ENCODE data around the gene OR10J5. TPM values are rescaled to one million over a fixed set of nuclear protein-coding genes. Genes with fewer than 3 reads are reported as not detected.

OR10J5 gene, protein sequence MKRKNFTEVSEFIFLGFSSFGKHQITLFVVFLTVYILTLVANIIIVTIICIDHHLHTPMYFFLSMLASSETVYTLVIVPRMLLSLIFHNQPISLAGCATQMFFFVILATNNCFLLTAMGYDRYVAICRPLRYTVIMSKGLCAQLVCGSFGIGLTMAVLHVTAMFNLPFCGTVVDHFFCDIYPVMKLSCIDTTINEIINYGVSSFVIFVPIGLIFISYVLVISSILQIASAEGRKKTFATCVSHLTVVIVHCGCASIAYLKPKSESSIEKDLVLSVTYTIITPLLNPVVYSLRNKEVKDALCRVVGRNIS
- total RNA-seq (2021) = not detected in 2 replicates
- not detected for Bru-seq, nascent RNA
- BruChase-seq, experiment 1, labeled RNA remaining after a 2-hour chase = not detected
- not detected for BruChase-seq, experiment 2, labeled RNA remaining after a 6-hour chase
- long read RNA-seq = 0 reads

DNA sequence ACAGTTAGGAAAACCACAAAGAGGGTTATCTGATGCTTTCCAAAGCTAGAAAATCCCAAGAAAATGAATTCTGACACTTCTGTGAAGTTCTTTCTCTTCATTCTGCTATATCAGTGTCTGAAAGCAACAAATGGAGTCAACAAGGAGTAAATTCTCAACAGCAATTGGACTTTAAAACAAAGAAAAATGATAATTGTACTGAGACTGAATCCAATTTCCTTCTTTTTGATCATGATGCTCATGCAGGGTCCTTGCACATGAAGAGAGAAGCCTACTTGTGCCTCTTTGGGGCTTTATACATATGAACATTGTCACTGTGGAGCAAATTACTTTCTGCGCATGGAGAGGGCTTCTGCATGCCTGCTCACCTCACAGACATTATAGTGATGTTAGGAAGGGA is at the start of gene OR10J5:
Gene OR10J5, minus strand, starts transcription at position 101 of the 400 bp plus-strand sequence. Its CDS starts 0 bp downstream, at position 101.
- H3K27me3 ChIP-seq (replicated peaks; ENCODE audit: insufficient read depth, low read depth, low read length, poor library complexity) = peaks cover 31% of the 10 kb centered on the region
- ChIA-PET POLR2A (ENCODE audit: low non-redundant PET) (no interaction called here), CTCF (no interaction called here)
- TF ChIP-seq, protein P1, sequence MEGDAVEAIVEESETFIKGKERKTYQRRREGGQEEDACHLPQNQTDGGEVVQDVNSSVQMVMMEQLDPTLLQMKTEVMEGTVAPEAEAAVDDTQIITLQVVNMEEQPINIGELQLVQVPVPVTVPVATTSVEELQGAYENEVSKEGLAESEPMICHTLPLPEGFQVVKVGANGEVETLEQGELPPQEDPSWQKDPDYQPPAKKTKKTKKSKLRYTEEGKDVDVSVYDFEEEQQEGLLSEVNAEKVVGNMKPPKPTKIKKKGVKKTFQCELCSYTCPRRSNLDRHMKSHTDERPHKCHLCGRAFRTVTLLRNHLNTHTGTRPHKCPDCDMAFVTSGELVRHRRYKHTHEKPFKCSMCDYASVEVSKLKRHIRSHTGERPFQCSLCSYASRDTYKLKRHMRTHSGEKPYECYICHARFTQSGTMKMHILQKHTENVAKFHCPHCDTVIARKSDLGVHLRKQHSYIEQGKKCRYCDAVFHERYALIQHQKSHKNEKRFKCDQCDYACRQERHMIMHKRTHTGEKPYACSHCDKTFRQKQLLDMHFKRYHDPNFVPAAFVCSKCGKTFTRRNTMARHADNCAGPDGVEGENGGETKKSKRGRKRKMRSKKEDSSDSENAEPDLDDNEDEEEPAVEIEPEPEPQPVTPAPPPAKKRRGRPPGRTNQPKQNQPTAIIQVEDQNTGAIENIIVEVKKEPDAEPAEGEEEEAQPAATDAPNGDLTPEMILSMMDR (conservative IDR thresholded peaks at IDR 0.05; ENCODE audit: low read depth, low read length) = no peak
- intact Hi-C loops (cut with micrococcal nuclease; ENCODE audit: unreplicated experiment) = no loop called here
- no peaks in the 10 kb centered on the region for H3K4me1 ChIP-seq (ENCODE audit: insufficient read depth, low read length, poor library complexity, severe bottlenecking)
- no peak for DNase-seq (ENCODE audit: low spot score)
- H3K36me3 ChIP-seq (ENCODE audit: insufficient read depth, low read length, poor library complexity, severe bottlenecking) = no peaks in the 10 kb centered on the region
- no peak within 1 kb of the TSS for H3K4me3 ChIP-seq (ENCODE audit: low read depth, low read length, poor library complexity, severe bottlenecking)
- no peaks in the 10 kb centered on the region for H3K9me3 ChIP-seq (ENCODE audit: low read depth, low read length, poor library complexity, severe bottlenecking)
- no peak within 1 kb of the TSS for H3K27ac ChIP-seq (ENCODE audit: low read depth, low read length, poor library complexity, severe bottlenecking)
- BruUV-seq (replicated peaks) = no TSS peak

DNA sequence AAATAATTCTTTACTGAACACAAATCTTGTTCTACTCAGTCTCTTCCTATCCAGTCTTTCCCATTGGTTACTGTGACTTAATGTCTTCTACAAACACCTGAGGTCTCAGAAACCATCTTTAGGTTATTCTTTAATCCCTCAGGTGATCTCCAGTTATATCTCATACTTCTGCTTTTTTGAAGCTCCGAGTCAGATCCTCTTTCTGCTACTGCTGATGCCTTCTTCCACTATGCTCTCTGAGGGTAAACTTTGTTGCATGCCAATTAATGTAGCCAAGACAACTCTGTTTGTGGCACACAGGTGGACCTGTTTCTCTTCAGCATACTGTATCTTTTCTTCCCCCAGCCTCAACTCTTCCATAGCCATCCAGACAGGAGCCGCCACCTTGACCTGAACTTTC is 48.7 kb upstream of the OR10J5 start:
- Histone ChIP-seq H3K27me3 (replicated peaks; ENCODE audit: insufficient read depth, low read depth, low read length, poor library complexity) (peaks cover 48% of the 10 kb centered on the region), H3K4me3 (ENCODE audit: low read depth, low read length, poor library complexity, severe bottlenecking) (no peak overlapping the region), H3K9me3 (ENCODE audit: low read depth, low read length, poor library complexity, severe bottlenecking) (no peaks in the 10 kb centered on the region), H3K4me1 (ENCODE audit: insufficient read depth, low read length, poor library complexity, severe bottlenecking) (no peaks in the 10 kb centered on the region), H3K36me3 (ENCODE audit: insufficient read depth, low read length, poor library complexity, severe bottlenecking) (no peaks in the 10 kb centered on the region), H3K27ac (ENCODE audit: low read depth, low read length, poor library complexity, severe bottlenecking) (no peak overlapping the region)
- DNase-seq (ENCODE audit: low spot score) = no peak
- intact Hi-C loops (cut with micrococcal nuclease; ENCODE audit: unreplicated experiment) = no loop called here
- ChIA-PET POLR2A (ENCODE audit: low non-redundant PET) (no interaction called here), CTCF (no interaction called here)
- no TSS peak for BruUV-seq (replicated peaks)
- no peak for TF ChIP-seq EZH2 (IDR thresholded peaks at IDR 0.05; ENCODE audit: borderline replicate concordance, low read depth, low read length, poor library complexity, severe bottlenecking)
- TF ChIP-seq, protein P1 (conservative IDR thresholded peaks at IDR 0.05; ENCODE audit: low read depth, low read length) = no peak

DNA sequence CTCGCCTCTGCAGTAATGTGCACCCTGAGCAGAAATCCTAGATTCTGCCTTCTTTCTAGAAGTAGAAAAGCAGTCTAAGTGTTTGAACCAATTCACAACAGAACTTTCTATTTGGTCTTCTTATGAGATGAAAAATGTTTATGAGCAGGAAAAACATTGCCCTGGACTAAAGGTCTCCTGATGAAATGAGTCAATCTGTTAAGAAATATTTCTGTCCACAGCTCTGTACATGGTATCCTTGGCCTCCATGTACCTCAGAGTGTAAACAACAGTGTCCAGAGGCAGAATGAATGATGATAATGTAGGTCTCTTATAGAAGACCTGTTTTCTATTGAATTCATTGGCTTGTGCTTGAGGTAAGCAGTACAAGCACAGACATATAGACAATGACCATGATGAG is 45.6 kb upstream of the OR10J5 start:
- Histone ChIP-seq H3K36me3 (ENCODE audit: insufficient read depth, low read length, poor library complexity, severe bottlenecking) (no peaks in the 10 kb centered on the region), H3K27me3 (replicated peaks; ENCODE audit: insufficient read depth, low read depth, low read length, poor library complexity) (peaks cover 51% of the 10 kb centered on the region), H3K4me1 (ENCODE audit: insufficient read depth, low read length, poor library complexity, severe bottlenecking) (no peaks in the 10 kb centered on the region), H3K4me3 (ENCODE audit: low read depth, low read length, poor library complexity, severe bottlenecking) (no peak overlapping the region), H3K27ac (ENCODE audit: low read depth, low read length, poor library complexity, severe bottlenecking) (no peak overlapping the region), H3K9me3 (ENCODE audit: low read depth, low read length, poor library complexity, severe bottlenecking) (no peaks in the 10 kb centered on the region)
- no peak for DNase-seq (ENCODE audit: low spot score)
- CTCF ChIA-PET = no interaction called here
- BruUV-seq (replicated peaks) = no TSS peak
- TF ChIP-seq EZH2 (IDR thresholded peaks at IDR 0.05; ENCODE audit: borderline replicate concordance, low read depth, low read length, poor library complexity, severe bottlenecking) = no peak
- TF ChIP-seq, protein P1 (conservative IDR thresholded peaks at IDR 0.05; ENCODE audit: low read depth, low read length) = no peak
- POLR2A ChIA-PET (ENCODE audit: low non-redundant PET) = no interaction called here
- intact Hi-C loops (cut with micrococcal nuclease; ENCODE audit: unreplicated experiment) = no loop called here
